Measurements from ENCODE around the gene AFF4.

Gene AFF4

GRCh38 chr5:132829742-132830435 lies 133.5 kb downstream of the AFF4 start:
- H3K27me3 ChIP-seq, result peaks cover 98% of the 10 kb centered on the region
- no peak overlapping the region for H3K27ac ChIP-seq
- no peaks in the 10 kb centered on the region for H3K36me3 ChIP-seq
- peak overlapping the region; percentile 32 to 51 for H3K4me3 ChIP-seq (ENCODE audit: low read depth in 1 of 2, low read length in 1 of 2)
- H3K4me1 ChIP-seq (ENCODE audit: control insufficient read depth in 1 of 2, insufficient read depth in 1 of 2, low read depth in 1 of 2, low read length in 1 of 2), result peaks cover 2 to 21% of the 10 kb centered on the region in 2 experiments
- peak; percentile 18 for TF ChIP-seq CTCF (IDR thresholded peaks at IDR 0.05)
- no peaks in the 10 kb centered on the region for H3K9me3 ChIP-seq

GRCh38 chr5:132828846-132829494 lies 134.5 kb downstream of the AFF4 start:
- H3K9me3 ChIP-seq, result no peaks in the 10 kb centered on the region
- no peaks in the 10 kb centered on the region for H3K36me3 ChIP-seq
- H3K27ac ChIP-seq, result no peak overlapping the region
- TF ChIP-seq CTCF (IDR thresholded peaks at IDR 0.05), result no peak
- peaks cover 100% of the 10 kb centered on the region for H3K27me3 ChIP-seq
- no peak overlapping the region for H3K4me3 ChIP-seq (ENCODE audit: low read depth in 1 of 2, low read length in 1 of 2)
- H3K4me1 ChIP-seq (ENCODE audit: control insufficient read depth in 1 of 2, insufficient read depth in 1 of 2, low read depth in 1 of 2, low read length in 1 of 2), result peaks cover 2 to 21% of the 10 kb centered on the region in 2 experiments

- Histone ChIP-seq H3K27me3 (peaks cover 100% of the 10 kb centered on the region), H3K36me3 (no peaks in the 10 kb centered on the region), H3K27ac (no peak overlapping the region), H3K9me3 (no peaks in the 10 kb centered on the region), H3K4me1 (ENCODE audit: control insufficient read depth in 1 of 2, insufficient read depth in 1 of 2, low read depth in 1 of 2, low read length in 1 of 2) (peaks cover 2 to 21% of the 10 kb centered on the region in 2 experiments), H3K4me3 (ENCODE audit: low read depth in 1 of 2, low read length in 1 of 2) (no peak overlapping the region)
- no peak for TF ChIP-seq CTCF (IDR thresholded peaks at IDR 0.05)
These were observed 135.3 kb downstream of the AFF4 start for GRCh38 chr5:132827943-132828673.

GRCh38 chr5:132826424-132827082 lies 136.9 kb downstream of the AFF4 start:
- H3K27me3 ChIP-seq, result peaks cover 100% of the 10 kb centered on the region
- no peak overlapping the region for H3K4me3 ChIP-seq (ENCODE audit: low read depth in 1 of 2, low read length in 1 of 2)
- no peak for TF ChIP-seq CTCF (IDR thresholded peaks at IDR 0.05)
- peaks cover 2 to 21% of the 10 kb centered on the region in 2 experiments for H3K4me1 ChIP-seq (ENCODE audit: control insufficient read depth in 1 of 2, insufficient read depth in 1 of 2, low read depth in 1 of 2, low read length in 1 of 2)
- H3K9me3 ChIP-seq, result no peaks in the 10 kb centered on the region
- no peaks in the 10 kb centered on the region for H3K36me3 ChIP-seq
- H3K27ac ChIP-seq, result no peak overlapping the region

- Histone ChIP-seq H3K27me3 (peaks cover 100% of the 10 kb centered on the region), H3K4me3 (ENCODE audit: low read depth in 1 of 2, low read length in 1 of 2) (no peak overlapping the region), H3K4me1 (ENCODE audit: control insufficient read depth in 1 of 2, insufficient read depth in 1 of 2, low read depth in 1 of 2, low read length in 1 of 2) (peaks cover 2 to 21% of the 10 kb centered on the region in 2 experiments), H3K9me3 (no peaks in the 10 kb centered on the region), H3K27ac (no peak overlapping the region), H3K36me3 (no peaks in the 10 kb centered on the region)
- TF ChIP-seq CTCF (IDR thresholded peaks at IDR 0.05), result no peak
These were observed 137.5 kb downstream of the AFF4 start for GRCh38 chr5:132825834-132826391.

Data from neutrophil (primary cell).